NCI-H460 (cell line): ENCODE data around the gene C7. TPM values are rescaled to one million over a fixed set of nuclear protein-coding genes. Genes with fewer than 3 reads are reported as not detected.
"Not testable (repeated sequence)": the region's sequence is repeated elsewhere in the genome, so short reads cannot be mapped to it uniquely, and the experiment has no call there.

Experiments
- DNase-seq: peaks from one replicate; pipeline ENCODE4 v3.0.0-alpha.2; 2016; ENCODE audit warnings: low read depth; ENCODE audit errors: extremely low read depth
- polyA plus RNA-seq: library from polyadenylated mRNA; depleted of rRNA; stranded (reverse); fragments of >200 nt; gene quantifications from 2 replicates; pipeline ENCODE4 v1.2.3, GENCODE V29; 2014; cell fraction: nucleus; rRNA removed
- total RNA-seq: library from RNA; depleted of rRNA; stranded (reverse); fragments of >200 nt; shearing (Covaris generic); gene quantifications from 2 replicates; pipeline ENCODE4 v1.2.3, GENCODE V29; 2014; rRNA removed

The C7 gene
- total RNA-seq = not detected in 2 replicates
- polyA plus RNA-seq = not detected in 2 replicates

DNA sequence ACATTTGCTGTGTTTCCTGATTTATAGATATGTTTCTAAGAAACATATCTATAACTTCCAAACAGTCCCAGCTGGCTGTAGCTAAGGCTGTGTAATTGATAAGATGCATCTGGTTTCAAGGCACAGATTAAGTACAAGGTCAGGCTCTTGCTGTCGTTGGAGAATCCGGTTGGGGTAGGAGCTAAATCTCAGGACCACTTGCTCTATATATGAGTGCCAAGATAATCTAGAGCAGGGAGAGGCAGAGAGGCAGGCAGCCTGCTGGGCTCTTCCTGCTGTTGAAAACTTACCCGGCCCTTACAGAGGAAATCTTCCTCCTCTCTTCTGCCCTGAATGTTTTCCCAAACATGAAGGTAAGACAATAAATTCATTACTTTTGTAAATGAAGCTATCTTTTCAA is at the start of gene C7:
Gene C7 (plus strand): TSS at position 234 of the 400 bp plus-strand sequence. CDS start 114 bp downstream, at position 348.
- DNase-seq = no peak

DNA sequence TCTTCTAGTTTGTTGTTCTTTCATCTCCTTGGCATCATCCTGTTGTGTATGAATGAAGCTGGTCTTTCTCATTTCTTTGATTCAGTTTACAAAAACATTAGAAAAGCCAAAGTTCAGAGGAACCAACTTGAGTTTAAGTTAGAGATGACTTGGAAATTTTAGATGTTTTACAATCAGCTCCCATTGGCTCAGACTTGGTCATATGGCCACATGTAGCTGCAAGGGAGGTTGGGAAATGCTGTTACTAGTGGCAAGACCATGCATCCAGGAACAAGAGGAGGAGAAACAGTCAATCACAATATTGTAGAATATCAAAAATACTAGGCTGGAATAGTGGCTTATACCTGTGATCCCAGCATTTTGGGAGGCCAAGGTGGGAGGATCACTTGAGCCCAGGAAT is 48.6 kb upstream of the C7 start:
- DNase-seq = no peak

DNA sequence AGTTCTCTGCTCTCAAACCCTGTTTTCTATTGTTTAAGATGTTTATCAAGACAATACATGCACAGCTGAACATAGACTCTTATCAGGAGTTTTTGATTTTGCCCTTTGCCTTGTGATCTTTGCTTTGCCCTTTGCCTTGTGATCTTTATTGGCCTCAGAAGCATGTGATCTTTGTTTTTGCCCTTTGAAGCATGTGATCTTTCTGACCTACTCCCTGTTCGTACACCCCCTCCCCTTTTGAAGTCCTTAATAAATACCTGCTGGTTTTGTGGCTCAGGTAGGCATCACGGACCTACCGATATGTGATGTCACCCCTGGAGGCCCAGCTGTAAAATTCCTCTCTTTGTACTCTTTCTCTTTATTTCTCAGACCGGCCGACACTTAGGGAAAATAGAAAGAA is 44.3 kb upstream of the C7 start:
- DNase-seq = not testable (repeated sequence)

DNA sequence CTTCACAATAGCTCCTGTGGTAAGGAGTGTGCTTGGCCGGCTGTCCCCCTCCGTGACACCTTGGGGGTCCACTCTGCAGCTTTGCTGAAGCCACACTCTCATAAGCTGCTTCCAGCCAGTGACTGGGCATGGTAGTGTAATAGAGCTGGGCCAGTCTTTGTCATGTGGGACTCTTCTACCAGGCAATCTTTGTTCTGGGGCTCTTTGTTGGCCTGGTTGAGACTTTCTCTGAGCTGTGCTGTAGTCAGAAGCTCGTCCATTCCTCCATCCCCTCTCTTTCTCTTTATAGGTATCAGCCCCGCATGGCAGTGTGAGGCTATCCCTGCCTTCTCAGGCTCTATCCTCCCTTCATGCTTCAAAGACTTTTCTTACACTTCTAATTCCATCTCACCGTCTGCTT is 42.5 kb upstream of the C7 start:
- no peak for DNase-seq

DNA sequence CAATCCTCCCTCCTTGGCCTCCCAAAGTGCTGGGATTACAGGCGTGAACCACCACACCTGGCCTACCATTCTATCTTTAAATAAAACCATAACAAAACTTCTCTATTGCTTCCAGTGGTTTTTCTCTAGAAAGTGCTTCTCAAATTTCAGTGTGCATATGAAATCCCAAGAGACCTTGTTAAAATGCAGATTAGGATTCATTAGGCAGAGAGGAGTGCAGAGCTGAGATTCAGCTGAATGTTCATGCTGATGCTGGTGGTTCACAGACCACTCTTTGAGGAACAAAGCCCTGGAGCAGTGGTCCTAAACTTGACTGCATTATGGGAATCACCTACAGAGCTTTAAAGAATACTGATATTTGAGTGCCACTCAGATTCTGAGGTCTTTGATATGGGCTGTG is 39.9 kb upstream of the C7 start:
- DNase-seq = no peak

DNA sequence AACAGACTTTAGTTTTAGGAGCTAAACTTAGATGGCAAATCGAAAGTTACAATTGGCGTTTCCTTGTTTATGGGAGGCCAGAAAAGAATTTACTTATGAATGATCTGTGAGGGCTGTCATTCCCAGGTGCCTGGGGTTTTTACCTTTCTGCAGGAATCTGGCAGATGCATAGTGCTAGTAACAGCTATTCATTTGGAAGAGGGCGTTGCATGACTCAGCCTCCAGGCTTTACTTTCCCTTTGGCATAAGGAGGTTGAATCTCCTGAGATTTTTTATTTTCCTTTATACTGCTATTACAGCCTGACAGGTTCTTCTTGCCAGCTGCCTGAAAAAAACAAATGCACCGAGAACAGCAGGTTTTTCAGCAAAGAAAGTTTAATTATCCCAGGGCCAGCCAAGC is 38.1 kb upstream of the C7 start:
- DNase-seq = no peak

DNA sequence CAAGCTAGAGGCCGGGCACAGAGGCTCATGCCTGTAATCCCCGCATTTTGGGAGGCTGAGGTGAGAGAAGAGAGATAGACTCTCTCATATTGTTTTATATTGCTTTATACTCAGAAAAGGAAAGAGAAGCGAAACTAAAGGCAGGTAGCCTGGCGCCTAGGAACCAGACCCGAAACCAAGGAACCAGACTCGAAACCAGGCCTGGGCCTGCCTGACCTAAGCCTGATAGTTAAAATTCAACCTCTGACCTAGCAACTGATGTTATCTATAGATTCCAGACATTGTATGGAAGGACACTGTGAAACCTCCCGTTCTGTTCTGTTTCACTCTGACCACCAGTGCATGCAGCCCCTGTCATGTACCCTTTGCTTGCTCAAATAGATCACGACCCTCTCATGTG is 37.0 kb upstream of the C7 start:
- not testable (repeated sequence) for DNase-seq

DNA sequence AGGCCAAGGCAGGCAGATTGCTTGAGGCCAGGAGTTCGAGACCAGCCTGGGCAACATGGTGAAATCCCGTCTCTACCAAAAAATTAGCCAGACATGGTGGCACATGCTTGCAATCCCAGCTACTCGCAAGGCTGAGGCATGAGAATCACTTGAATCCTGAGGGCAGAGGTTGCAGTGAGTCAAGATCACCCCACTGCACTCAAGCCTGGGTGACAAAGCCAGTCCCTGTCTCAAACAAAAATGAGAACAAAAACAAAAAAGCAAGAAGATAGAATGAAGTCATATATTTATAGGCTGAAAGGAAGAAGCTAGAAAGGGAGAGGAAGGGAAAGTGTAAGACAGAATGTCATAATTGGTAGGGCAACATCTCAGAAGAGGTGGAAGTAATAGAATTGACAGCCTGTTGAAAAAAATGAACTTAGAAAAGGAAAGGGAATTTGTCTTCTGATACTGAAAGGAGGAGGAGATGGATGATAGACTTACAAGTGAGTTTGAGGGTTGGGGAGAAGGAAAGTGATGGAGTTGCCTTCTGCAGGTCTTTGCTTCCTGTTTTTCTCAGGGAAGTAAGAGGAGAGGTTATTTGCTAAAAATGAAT is 35.9 kb upstream of the C7 start:
- DNase-seq = no peak

DNA sequence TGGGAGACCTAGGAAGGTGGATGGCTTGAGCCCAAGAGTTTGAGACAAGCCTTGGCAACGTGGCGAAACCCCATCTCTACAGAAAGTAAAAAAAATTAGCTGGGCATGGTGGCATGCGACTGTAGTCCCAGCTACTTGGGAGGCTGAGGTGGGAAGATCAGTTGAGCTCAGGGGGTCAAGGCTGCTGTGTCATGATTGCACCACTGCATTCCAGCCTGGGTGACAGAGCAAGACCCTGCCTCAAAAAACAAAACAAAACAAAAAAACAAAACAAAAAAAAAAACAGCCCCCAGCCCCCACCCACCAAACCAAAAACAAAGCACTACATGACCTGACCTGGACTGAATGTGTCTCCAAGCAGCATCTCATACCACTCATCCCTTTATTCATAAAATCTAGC is 33.3 kb upstream of the C7 start:
- DNase-seq = no peak

DNA sequence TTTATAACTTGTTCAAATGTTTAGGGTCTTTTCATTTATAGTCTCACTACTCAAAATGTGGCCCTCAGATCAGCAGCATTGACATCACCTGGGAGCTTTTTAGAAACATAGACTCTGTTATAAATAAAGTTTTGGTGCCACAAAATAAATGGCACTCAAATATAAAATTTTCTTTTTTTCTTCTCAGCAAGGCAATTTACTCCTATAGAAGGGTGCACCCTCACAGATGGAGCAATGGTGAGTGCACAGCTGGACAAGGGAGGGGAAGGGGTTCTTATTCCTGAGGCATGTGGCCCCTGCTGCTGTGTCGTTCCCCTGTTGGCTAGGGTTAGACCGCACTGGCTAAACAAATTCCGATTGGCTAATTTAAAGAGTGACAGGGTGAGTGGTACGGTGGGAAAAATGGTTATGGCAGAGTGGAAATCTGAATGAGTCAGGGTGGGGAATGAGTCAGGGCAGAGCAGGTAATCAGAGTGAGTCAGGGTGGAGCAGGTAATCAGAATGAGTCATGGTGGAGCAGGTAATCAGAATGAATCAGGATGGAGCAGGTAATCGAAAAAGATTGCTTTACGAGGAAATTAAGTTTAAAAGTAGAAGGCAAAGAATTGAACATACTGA is 31.8 kb upstream of the C7 start:
- no peak for DNase-seq

DNA sequence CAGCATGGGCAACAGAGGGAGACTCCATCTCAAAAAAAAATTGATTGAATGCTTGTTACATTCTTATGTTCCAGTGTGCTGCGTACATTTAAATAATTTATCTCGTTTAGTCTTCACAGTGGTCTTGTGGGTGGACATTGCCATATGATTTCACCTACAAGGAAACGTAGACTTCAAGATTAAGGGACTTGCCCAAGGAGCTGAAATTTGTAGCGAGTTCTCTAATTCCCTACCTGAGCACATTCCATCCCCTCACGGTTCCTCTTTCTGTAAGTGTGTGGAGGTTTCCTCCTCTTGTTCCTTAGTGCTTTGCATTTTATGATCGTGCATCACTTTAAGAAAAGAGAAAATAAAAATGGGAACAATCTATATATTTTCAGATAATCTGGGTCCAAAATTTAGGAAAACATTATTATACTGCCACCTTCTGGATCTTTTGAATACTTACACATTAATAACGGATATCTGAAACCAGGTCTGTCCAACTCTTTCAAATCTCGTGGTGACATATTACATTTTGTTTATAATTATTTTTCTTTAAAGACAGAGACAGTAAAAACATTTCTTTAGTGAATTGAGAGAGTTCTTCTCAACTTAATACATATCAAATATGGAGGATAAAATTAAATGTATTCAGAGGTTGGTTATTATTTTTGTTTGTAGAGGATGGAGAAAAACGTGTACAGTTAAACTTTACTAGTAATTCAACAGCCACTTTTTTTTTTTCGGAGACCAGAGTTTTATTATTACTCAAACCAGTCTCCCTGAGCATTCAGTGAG is 29.9 kb upstream of the C7 start:
- peak; percentile 33 for DNase-seq

DNA sequence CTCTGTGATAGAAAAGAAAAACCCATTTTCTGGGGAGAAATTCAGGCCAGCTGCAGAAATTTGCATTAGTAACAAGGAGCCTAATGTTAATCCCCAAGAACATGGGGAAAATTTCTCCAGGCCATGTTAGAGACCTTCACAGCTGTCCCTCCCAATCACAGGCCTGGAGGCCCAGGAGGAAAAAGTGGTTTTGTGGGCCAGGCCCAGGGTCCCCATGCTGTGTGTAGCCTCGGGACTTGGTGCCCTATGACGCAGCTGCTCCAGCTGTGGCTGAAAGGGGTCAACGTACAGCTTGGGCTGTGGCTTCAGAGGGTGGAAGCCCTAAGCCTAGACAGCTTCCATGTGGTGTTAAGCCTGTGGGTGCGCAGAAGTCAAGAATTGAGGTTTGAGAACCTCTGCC is 27.0 kb upstream of the C7 start:
- no peak for DNase-seq

DNA sequence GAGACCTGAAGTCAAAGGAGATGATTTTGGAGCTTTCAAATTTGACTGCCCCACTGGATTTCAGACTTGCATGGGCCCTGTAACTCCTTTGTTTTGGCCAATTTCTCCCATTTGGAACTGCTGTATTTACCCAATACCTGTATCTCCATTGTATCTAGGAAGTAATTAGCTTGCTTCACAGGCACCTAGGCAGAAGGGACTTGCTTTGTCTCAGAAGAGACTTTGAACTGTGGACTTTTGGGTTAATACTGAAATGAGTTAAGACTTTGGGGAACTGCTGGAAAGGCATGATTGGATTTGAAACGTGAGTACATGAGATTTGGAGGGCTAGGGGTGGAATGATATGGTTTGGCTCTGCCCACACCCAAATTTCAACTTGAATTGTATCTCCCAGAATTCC is 26.2 kb upstream of the C7 start:
- not testable (repeated sequence) for DNase-seq

DNA sequence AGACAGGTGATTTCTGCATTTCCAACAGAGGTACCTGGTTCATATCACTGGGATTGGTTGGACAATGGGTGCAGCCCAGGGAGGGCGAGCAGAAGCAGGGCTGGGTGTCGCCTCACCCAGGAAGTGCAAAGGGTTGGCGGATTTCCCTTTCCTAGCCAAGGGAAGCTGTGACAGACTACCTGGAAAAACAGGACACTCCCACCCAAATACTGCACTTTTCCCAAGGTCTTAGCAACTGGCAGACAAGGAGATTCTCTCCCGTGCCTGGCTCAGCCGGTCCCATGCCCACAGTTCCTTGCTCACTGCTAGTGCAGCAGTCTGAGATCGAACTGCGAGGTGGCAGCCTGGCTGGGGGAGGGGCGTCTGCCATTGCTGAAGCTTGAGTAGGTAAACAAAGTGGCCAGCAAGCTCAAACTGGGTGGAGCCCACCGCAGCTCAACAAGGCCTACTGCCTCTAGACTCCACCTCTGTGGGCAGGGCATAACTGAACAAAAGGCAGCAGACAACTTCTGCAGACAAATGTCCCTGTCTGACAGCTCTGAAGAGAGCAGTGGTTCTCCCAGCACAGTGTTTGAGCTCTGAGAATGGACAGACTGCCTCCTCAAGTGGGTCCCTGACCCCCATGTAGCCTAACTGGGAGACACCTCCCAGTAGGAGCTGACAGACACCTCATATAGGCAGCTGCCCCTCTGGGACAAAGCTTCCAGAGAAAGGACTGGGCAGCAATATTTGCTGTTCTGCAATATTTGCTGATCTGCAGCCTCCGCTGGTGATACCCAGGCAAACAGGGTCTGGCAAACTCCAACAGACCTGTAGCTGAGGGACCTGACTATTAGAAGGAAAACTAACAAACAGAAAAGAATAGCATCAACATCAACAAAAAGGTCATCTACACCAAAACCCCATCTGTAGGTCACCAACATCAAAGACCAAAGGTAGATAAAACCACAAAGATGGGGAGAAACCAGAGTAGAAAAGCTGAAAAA is 13.6 kb upstream of the C7 start:
- DNase-seq = not testable (repeated sequence)

DNA sequence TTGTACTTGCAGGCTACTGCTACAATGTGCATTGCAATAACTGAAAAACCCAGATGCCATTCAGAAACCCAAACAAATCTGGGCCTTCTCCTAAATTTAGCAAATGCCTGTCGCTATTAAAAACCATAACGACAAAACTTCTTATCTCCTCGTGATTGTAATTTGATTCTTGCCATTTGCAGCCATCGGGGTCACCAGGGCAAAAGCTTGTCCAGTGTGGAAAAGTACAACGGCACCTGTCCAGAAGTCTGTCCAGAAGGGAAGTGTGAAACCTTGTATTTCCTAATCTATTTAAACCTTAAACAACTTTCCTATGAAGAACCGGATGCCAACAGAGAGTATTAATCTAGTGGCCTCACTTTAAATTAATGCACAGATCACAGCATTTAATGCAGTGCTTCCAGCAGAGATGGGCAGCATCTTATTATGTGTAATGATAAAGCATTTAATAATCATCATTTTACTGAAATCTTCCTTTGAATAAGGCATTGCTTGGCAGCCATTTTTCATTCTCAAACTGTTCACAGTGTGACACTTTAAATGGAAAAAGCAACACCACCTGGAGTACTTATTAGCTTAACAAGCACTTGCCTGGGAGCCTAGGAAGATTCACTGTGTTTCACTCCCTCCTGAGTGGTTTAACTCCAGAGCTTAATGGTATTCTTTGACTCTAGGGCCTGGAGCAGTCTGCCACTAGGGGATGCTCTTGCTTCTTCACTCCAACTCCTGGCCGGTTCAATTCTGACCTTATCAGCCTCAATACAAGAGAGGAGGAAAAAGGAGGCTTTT is 4.9 kb upstream of the C7 start:
- peak; percentile 58 for DNase-seq

DNA sequence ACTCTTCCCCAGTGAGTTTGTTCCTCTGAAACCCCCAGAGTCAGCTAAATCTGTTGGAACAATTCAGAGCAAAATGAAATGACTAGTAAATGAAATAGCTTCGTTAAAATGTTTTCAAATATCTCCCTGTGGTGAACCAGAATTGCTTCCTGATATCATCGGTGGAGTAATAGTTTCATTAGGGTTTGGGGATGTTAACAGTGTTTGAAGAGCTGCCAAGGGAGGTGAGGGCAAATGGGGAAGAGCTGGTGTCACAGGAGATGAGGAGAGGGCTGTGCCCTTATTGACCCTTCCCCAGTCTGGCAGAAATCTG is 4.3 kb upstream of the C7 start:
- DNase-seq = no peak

DNA sequence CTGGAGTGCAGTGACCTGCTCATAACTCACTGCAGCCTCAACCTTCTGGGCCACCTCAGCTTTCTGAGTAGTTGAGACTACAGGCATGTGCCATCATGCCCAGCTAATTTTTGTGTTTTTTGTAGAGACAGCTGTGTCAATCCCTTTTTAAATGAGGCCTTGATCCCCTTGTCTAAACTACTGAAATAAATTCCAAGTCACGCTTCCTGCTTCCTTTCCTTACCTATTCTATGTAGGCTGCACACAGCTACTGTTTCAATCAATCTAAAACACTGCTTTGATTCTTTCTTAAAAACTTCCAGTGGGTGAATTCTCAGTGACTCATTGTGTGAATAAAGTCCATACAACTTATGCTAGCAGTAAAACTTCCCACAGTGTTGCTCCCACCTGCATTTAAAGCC is 2.9 kb upstream of the C7 start:
- DNase-seq = no peak

DNA sequence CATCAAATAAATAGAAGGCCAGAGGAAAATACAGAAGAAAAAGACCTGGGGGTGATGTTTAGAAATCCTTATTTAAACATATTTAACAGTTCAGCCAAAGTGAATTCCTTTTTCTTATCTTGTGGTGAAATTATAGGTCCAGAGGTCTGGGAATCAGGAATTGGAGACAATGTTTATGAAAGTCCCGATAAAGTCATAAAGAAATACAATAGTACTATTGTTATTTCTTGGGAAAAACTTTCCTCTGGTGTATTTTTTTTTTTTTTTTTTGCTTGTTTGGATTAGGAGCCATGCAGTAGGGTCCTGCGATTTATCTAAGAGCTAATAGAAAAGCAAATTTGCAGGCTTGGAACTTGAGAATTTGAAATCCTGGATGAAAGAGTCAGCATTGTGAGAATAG is 426 bp downstream of the C7 start:
- no peak for DNase-seq

DNA sequence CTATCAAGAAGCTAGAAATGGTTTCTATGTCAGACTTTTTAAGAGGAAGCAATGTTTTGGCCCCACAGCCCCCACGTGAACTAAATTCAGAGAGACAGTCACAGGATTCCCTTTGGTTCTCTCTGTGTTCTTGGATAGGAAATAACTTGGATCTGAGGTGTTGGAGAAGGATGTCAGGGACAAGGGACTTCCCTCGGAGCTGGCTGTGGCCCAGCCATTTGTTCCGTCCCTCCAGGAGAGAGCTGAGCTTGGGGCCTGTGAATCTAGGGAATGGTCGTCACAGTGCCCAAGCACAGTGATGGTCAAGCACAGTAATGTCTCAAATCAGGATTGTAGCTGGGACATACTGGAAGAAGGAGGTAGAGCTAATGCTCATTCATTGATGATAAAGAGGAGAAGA is 2.0 kb downstream of the C7 start:
- DNase-seq = no peak

DNA sequence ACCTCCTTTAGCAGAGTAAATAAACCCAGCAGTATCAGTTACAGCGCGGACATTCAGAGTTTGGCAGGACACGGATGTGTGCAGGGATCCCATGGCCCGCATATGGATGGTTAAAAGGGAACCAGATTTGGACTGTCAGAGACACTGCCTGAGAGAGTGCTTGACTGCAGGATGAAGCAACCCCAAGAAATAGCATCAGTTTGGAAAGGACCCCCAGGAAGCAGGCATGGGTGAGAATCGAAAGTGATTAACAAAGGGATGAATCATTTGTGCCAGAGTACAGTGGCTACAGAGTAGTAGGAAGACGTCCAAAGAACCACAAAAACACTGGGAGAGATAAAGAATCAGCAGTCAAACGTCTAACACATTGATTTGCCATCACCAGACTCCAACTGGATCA is 5.5 kb downstream of the C7 start:
- DNase-seq = no peak
